Heart left ventricle (tissue), 16 donors: ENCODE results near the gene PLK5. TPM values are rescaled to one million over a fixed set of nuclear protein-coding genes. Genes with fewer than 3 reads are reported as not detected.
A peak's percentile ranks its signal among the peaks of the same experiment; 100 is the strongest.

Source experiments
- ATAC-seq, 4 donors: fragments of 200-7000 bp; cut with Tn5 transposase; one replicate each; pipeline ENCODE4 v1.9.1; 2020 to 2022; ENCODE audit warnings: moderate library complexity in 4 of 4, mild to moderate bottlenecking in 3 of 4, moderate number of reproducible peaks in 1 of 4
- DNase-seq, 5 donors: peaks; one replicate each; pipeline ENCODE4 v3.0.0-alpha.2; 2020
- H3K27ac ChIP-seq, 12 donors: fragments of 200-600 bp; sonication (generic) in 4 of 12; one replicate each; pipeline versions ENCODE4 v1.5.0 to v1.8.0; 2016 to 2022; ENCODE audit warnings: mild to moderate bottlenecking in 2 of 12
- H3K27me3 ChIP-seq, 9 donors: fragments of 200-600 bp; sonication (generic) in 2 of 9; one replicate each; pipeline versions ENCODE4 v1.5.1 to v1.8.0; 2016 to 2022; ENCODE audit warnings: mild to moderate bottlenecking in 3 of 9
- H3K36me3 ChIP-seq, 9 donors: fragments of 200-600 bp; sonication (generic) in 2 of 9; one replicate each; pipeline versions ENCODE4 v1.5.0 to v1.8.0; 2018 to 2022; ENCODE audit warnings: mild to moderate bottlenecking in 2 of 9
- H3K4me1 ChIP-seq, 12 donors: fragments of 200-600 bp; sonication (generic) in 4 of 12; one replicate each; pipeline versions ENCODE4 v1.5.0 to v1.8.0; 2016 to 2022; ENCODE audit warnings: mild to moderate bottlenecking in 3 of 12
- H3K4me3 ChIP-seq, 12 donors: fragments of 200-600 bp; sonication (generic) in 4 of 12; one replicate each; pipeline versions ENCODE4 v1.5.0 to v1.8.0; 2017 to 2022; ENCODE audit warnings: mild to moderate bottlenecking in 9 of 12, moderate library complexity in 4 of 12
- H3K9me3 ChIP-seq, 12 donors: fragments of 200-600 bp; sonication (generic) in 4 of 12; one replicate each; pipeline versions ENCODE4 v1.5.0 to v1.8.0; 2016 to 2022; ENCODE audit warnings: mild to moderate bottlenecking in 1 of 12
- POLR2A ChIP-seq, 2 donors: fragments of 450-650 bp; IDR thresholded peaks; one replicate each; pipeline ENCODE4 v1.6.1; 2017; ENCODE audit warnings: antibody characterized with exemption in 2 of 2, mild to moderate bottlenecking in 2 of 2, moderate library complexity in 2 of 2
- WGBS, 4 donors: extraction: QIAGEN DNeasy Blood & Tissue Kit in 2 of 4; methylation state at CpG; one replicate each; pipeline versions ENCODE4 v1.1.5 to v1.1.7; 2013 to 2018; 5-methylcytosine and 5-hydroxymethylcytosine counted together
- intact Hi-C, 10 donors: fragments of 100-400 bp; cut with DNase I; formaldehyde crosslinking; loops; one replicate each; pipeline versions ENCODE4 v1.11.1 to v1.14.2; 2022
- polyA plus RNA-seq, 2 donors: library from polyadenylated mRNA; stranded (reverse); fragments of 200-250 nt; gene quantifications; one replicate each; pipeline ENCODE4 v1.2.3, GENCODE V29; 2013
- total RNA-seq, 9 donors: library from RNA; depleted of rRNA in 2 of 9; stranded (reverse); fragments of >200 nt in 2 of 9; fragmentation: NEBNext Ultra II Directional in 3 of 9; extraction: Animal tissue kit (Norgen Biotek cat#: 25700) in 3 of 9; gene quantifications; one replicate each; pipeline versions ENCODE4 v1.1.0 to v1.2.4, GENCODE V29; 2016 to 2023
- TF ChIP-seq, protein P1 (sequence below), 12 donors: fragments of 200-600 bp; sonication (generic) in 4 of 12; IDR thresholded peaks; one replicate each; pipeline versions ENCODE4 v1.5.0 to v1.8.0; 2018 to 2022; ENCODE audit warnings: antibody characterized with exemption in 12 of 12, mild to moderate bottlenecking in 5 of 12
- donor health status: ischemic (EF 13 %, LVEDD 7.1; RV severe dilation, severe dysfunction).
- donor health status: healthy with polysubstance abuse.
- donor health status: DM: no; HTN: yes; CAD: no.
- donor health status: DM: no; HTN: no; CAD: no.
- donor health status: ischemic (EF 25% LVEDD 6.9; RV normal size, moderate dysfunction).
- donor health status: ischemic (EF 25% LVEDD 5.7; RV mildly dilated, moderate dysfunction).
- donor health status: healthy.
- donor health status: DM: yes; HTN: yes; CAD: no.
- donor health status: ischemic (EF 35%, LVEDD 5.7; RV mildly dilated, moderate dysfunction).
- donor health status: nonischemic (EF 11% LVEDD 7.7; RV severe dilation, severe dysfunction).
- donor health status: DM: yes; HTN: yes; CAD: no.
- donor health status: PGD.
- donor health status: ischemic (EF 29% LVEDD 5.4; RV normal size, mild dysfunction).
- donor health status: nonischemic (EF 23%, LVEDD 6.1; RV moderate dilation, normal function).

PLK5 gene
- total and polyA plus RNA-seq, 11 donors: 0.17 to 0.30 TPM; not detected in 9

DNA sequence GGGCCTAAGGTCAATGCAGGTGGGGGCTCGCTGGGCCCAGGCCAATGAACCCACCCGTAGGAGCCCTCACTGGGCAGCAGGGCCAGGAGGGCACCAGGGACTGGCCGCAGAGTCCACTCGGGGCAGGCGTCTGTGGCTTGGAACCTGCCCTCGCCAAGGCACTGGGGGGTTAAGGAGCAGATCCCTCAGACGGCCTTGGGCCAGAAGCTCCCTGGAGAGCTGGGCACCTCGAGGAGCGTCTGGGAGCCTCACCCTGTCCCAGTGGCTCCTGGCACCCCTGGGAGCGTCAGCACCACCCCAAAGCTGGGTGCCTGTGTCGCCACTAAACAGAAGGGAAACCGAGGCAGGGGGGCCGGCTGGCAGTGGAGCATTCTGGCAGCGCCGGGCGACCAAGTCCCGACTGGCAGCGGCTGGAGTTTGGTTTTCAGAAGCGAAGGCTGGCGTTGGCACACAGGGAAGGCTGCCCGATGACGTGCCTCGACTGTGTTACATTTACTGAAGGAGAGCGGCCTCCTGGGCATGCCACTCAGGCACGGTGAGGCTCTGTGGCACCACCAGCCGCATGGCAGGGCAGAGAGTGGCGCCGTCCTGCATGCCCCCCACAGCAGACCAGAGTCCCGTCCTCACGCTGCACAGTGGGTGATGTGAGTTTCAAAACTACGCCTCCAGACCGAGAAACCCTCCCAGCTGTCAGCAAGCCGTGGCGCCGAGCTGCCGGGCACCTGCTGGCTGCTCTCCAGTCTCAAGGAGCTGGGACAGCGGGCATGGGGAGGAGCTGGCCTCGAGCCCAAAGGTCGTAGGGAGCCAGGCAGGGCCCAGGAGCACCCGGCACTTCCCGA, 53.4 kb downstream of the PLK5 start:
- intact Hi-C loops: no loop called here
- peaks cover 0 to 16% (median 1%) of the 10 kb centered on the region in 12 donors for H3K4me1 ChIP-seq
- TF ChIP-seq, protein P1, sequence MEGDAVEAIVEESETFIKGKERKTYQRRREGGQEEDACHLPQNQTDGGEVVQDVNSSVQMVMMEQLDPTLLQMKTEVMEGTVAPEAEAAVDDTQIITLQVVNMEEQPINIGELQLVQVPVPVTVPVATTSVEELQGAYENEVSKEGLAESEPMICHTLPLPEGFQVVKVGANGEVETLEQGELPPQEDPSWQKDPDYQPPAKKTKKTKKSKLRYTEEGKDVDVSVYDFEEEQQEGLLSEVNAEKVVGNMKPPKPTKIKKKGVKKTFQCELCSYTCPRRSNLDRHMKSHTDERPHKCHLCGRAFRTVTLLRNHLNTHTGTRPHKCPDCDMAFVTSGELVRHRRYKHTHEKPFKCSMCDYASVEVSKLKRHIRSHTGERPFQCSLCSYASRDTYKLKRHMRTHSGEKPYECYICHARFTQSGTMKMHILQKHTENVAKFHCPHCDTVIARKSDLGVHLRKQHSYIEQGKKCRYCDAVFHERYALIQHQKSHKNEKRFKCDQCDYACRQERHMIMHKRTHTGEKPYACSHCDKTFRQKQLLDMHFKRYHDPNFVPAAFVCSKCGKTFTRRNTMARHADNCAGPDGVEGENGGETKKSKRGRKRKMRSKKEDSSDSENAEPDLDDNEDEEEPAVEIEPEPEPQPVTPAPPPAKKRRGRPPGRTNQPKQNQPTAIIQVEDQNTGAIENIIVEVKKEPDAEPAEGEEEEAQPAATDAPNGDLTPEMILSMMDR (IDR thresholded peaks at IDR 0.05): no peak
- no peak for TF ChIP-seq POLR2A (IDR thresholded peaks at IDR 0.05)
- ATAC-seq (peak in 3 of 4 donors; percentile 56 to 64 (median 58)), DNase-seq (peak in 3 of 5 donors; percentile 60 to 84 (median 79))
- H3K27me3 ChIP-seq: no peaks in the 10 kb centered on the region
- H3K27ac ChIP-seq: peak overlapping the region in 7 of 12 donors; percentile 4 to 57 (median 17)
- 52 to 69% (median 65%) methylated on average over 11 to 41 of the region's 41 CpGs for WGBS, 4 donors
- no peaks in the 10 kb centered on the region for H3K9me3 ChIP-seq
- H3K4me3 ChIP-seq: no peak overlapping the region
- peaks cover 0 to 62% (median 44%) of the 10 kb centered on the region in 9 donors for H3K36me3 ChIP-seq

DNA sequence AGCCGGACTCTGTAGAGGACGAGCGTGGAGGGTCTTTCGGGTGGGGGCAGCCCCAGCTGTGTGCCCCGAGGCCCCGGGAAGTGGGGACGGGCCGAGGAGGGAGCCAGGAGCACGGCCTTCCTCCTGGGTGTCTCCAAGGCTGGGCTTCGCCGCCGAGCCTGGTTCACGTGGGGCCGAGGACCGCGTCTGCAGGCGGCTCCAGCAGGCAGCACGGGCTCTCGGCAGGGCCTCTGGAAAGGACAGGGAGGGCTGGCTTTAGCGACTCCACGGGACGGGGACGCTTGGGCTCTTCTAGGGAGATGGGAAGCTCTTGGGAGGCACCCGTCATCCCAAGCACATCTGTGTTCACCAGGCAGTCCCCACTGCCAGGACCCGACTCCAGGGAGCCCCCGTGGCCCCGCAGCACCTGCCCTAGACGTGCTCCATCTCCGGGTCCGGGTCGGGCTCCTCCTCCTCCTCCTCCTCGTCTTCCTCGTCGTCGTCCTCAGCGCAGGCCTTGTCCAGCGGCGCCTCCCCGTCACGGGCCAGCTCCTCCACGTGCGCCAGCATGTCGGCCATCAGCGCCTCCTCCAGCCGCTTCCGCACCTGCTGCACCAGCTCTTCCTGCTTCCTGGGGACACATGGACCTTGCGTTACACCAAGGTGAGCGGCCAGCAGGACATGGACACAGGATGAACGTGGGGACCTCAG, 54.2 kb downstream of the PLK5 start:
- Histone ChIP-seq H3K36me3 (peaks cover 0 to 70% (median 52%) of the 10 kb centered on the region in 9 donors), H3K4me1 (peaks cover 0 to 16% (median 1%) of the 10 kb centered on the region in 12 donors), H3K4me3 (no peak overlapping the region), H3K9me3 (no peaks in the 10 kb centered on the region), H3K27ac (peak overlapping the region in 6 of 12 donors; percentile 4 to 57 (median 30)), H3K27me3 (no peaks in the 10 kb centered on the region)
- TF ChIP-seq, protein P1 (IDR thresholded peaks at IDR 0.05): no peak
- TF ChIP-seq POLR2A (IDR thresholded peaks at IDR 0.05): no peak
- ATAC-seq (peak in 2 of 4 donors; percentile 18 to 23), DNase-seq (peak in 1 of 5 donors; percentile 23)
- intact Hi-C loops: no loop called here
- WGBS, 4 donors: 72 to 88% (median 77%) methylated on average over 30 to 49 of the region's 49 CpGs

DNA sequence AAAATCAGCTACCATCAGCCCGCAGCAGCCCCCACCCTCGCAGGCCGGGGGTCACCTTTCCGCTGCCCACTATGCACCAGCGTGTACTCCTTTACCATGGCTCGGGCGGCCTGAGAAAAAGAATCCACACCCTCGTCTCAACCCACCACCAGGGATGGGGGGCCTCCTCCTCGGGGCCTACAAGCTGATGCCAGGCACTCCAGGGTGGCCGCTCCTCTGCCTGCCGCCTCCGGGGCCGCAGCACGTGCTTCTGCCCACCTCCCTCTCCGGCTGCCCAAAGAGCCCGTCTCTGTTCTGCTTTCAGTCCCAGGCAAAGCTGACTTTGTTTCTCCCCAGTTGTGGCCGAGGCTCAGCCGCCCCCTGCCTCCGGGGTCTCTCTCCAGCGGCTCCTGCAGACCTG, 55.3 kb downstream of the PLK5 start:
- WGBS, 4 donors: 96 to 98% (median 96%) methylated on average over 20 of the region's 20 CpGs
- no peak for ATAC-seq
- peaks cover 0 to 81% (median 63%) of the 10 kb centered on the region in 9 donors for H3K36me3 ChIP-seq

More for the DNA sequence above, 55.3 kb downstream of the PLK5 start:
- H3K9me3 ChIP-seq: no peaks in the 10 kb centered on the region
- H3K27me3 ChIP-seq: no peaks in the 10 kb centered on the region
- no peak overlapping the region for H3K4me3 ChIP-seq
- no peak for DNase-seq
- peaks cover 0 to 16% (median 1%) of the 10 kb centered on the region in 12 donors for H3K4me1 ChIP-seq
- no peak overlapping the region for H3K27ac ChIP-seq
- TF ChIP-seq, protein P1 (IDR thresholded peaks at IDR 0.05): no peak
- TF ChIP-seq POLR2A (IDR thresholded peaks at IDR 0.05): no peak
- intact Hi-C loops: no loop called here
